HUES64 (cell line): ENCODE measurements around the gene TMEM51.

Experiments used
- H3K27ac ChIP-seq: 2 replicates; pipeline ENCODE4 v1.7.0; 2013; ENCODE audit warnings: low read depth, low read length, inconsistent platforms
- H3K27me3 ChIP-seq: 2 replicates; pipeline ENCODE4 v1.6.1; 2013; ENCODE audit warnings: mild to moderate bottlenecking, low read length; ENCODE audit not compliant: insufficient read depth
- H3K36me3 ChIP-seq: 2 replicates; pipeline ENCODE4 v1.6.1; 2013; ENCODE audit warnings: mild to moderate bottlenecking, low read length; ENCODE audit not compliant: insufficient read depth
- H3K4me1 ChIP-seq: 2 replicates; pipeline ENCODE4 v1.6.1; 2013; ENCODE audit warnings: mild to moderate bottlenecking, low read length, moderate library complexity; ENCODE audit not compliant: insufficient read depth
- H3K4me3 ChIP-seq: 2 replicates; pipeline ENCODE4 v1.5.1; 2013; ENCODE audit warnings: mild to moderate bottlenecking, low read length, moderate library complexity
- H3K9ac ChIP-seq: 2 replicates; pipeline ENCODE4 v1.6.1; 2013; ENCODE audit warnings: mild to moderate bottlenecking, low read depth, low read length
- H3K9me3 ChIP-seq: 2 replicates; pipeline ENCODE4 v1.6.1; 2013; ENCODE audit warnings: low read depth, low read length; ENCODE audit not compliant: insufficient read depth
- WGBS: fragments of 150-250, 120-280 bp; methylation state at CpG from one replicate; pipeline ENCODE4 v1.1.7; 2013; ENCODE audit warnings: missing lambda C conversion rate; 5-methylcytosine and 5-hydroxymethylcytosine counted together

The TMEM51 gene

DNA sequence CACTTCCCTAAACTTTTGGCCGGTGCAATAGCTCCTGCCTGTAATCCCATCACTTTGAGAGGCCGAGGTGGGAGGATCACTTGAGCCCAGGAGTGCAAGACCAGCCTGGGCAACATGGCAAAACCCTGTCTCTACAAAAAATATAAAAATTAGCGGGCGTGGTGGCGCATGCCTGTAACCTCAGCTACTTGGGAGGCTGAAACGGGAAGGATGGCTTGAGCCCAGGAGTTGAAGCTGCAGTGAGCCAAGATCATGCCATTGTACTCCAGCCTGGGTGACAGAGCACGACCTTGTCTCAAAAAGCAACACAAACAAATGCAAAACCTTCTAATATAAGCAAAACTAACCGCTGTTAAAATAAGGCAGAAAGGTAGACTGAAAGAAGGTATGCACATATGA is 25.9 kb downstream of the TMEM51 start:
- H3K27me3 ChIP-seq: no peaks in the 10 kb centered on the region
- no peak overlapping the region for H3K9ac ChIP-seq
- WGBS: 84% methylated on average over 8 of the region's 8 CpGs
- no peaks in the 10 kb centered on the region for H3K36me3 ChIP-seq
- H3K4me3 ChIP-seq: no peak overlapping the region
- H3K4me1 ChIP-seq: peaks cover 6% of the 10 kb centered on the region; the same call in 1 of the 2 replicates
- no peak overlapping the region for H3K27ac ChIP-seq
- no peaks in the 10 kb centered on the region for H3K9me3 ChIP-seq

DNA sequence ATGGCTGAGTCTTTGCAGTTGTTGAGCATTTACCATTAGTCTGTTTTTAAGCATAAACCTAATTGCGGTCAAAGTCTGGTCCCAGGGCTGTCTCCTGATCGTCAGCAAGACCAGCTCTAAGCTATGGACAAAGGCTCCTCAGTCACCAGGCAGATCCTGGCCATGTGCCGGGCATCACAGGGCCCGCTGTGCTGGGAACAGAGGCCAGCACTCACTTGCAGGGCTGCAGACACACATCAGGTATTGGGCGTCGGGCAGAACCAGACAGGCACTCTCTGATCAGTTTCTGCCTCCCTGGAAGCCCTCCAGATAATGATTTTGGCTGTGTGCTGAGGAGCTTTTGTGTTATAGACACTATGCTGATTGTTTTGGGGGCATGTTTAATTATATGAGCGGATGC is 26.6 kb downstream of the TMEM51 start:
- WGBS: 91% methylated on average over 7 of the region's 7 CpGs
- Histone ChIP-seq H3K27me3 (no peaks in the 10 kb centered on the region), H3K27ac (no peak overlapping the region), H3K36me3 (no peaks in the 10 kb centered on the region), H3K4me1 (peaks cover 6% of the 10 kb centered on the region; the same call in 1 of the 2 replicates), H3K4me3 (no peak overlapping the region), H3K9ac (no peak overlapping the region), H3K9me3 (no peaks in the 10 kb centered on the region)

GRCh38 chr1:15180945-15181523 is 27.5 kb downstream of the TMEM51 start:
- H3K4me1 ChIP-seq: peaks cover 6% of the 10 kb centered on the region; the same call in 1 of the 2 replicates
- no peaks in the 10 kb centered on the region for H3K36me3 ChIP-seq
- H3K4me3 ChIP-seq: no peak overlapping the region
- H3K27ac ChIP-seq: no peak overlapping the region
- WGBS: 96% methylated on average over 8 of the region's 8 CpGs
- H3K9me3 ChIP-seq: no peaks in the 10 kb centered on the region
- no peaks in the 10 kb centered on the region for H3K27me3 ChIP-seq
- H3K9ac ChIP-seq: no peak overlapping the region

DNA sequence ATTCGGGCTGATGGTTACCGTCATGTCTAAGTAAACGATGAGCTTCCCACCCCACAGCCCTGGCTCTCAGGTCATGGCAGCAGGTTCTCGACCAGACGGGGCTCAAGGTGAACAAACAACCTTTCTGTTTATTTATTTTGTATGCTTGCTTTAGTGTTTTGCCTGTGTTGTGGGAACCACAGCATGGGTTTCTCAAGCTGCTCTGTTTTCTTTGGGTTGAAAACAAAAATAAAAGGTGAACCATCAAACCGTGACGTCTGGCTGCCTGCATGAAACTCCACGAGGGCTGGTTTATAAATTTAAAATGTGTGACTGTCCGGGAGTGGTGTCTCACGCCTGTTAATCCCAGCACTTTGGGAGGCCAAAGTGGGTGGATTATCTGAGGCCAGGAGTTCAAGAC is 28.0 kb downstream of the TMEM51 start:
- no peak overlapping the region for H3K4me3 ChIP-seq
- 90% methylated on average over 10 of the region's 10 CpGs for WGBS
- no peaks in the 10 kb centered on the region for H3K27me3 ChIP-seq
- peaks cover 6% of the 10 kb centered on the region; the same call in 1 of the 2 replicates for H3K4me1 ChIP-seq
- no peaks in the 10 kb centered on the region for H3K9me3 ChIP-seq
- no peak overlapping the region for H3K9ac ChIP-seq
- H3K36me3 ChIP-seq: no peaks in the 10 kb centered on the region
- H3K27ac ChIP-seq: no peak overlapping the region

GRCh38 chr1:15184436-15185241 is 31.1 kb downstream of the TMEM51 start:
- 93% methylated on average over 8 of the region's 8 CpGs for WGBS
- Histone ChIP-seq H3K9me3 (no peaks in the 10 kb centered on the region), H3K9ac (no peak overlapping the region), H3K27ac (no peak overlapping the region), H3K27me3 (no peaks in the 10 kb centered on the region), H3K4me3 (no peak overlapping the region), H3K4me1 (peaks cover 19% of the 10 kb centered on the region), H3K36me3 (no peaks in the 10 kb centered on the region)

DNA sequence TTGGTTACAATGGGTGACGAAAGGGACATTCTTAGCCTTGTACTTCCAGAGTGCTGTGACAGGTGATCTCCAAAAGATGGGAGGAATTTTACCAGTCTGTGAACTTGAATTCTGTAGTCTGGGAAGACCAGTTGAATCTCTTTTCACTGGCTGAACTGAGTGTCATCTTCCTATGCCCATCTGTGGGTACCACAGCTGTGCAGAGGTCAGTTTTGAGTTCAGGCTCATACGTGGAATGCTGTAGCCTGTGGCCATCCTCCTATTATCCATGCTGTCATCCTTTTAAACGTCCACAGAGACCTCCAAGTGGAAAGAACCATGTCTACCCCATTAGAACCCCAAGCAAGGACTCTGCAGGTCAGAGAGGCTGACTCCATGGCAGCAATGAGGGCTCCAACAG is 32.1 kb downstream of the TMEM51 start:
- H3K27ac ChIP-seq: no peak overlapping the region
- WGBS: 83% methylated on average over 3 of the region's 3 CpGs
- H3K27me3 ChIP-seq: no peaks in the 10 kb centered on the region
- no peak overlapping the region for H3K9ac ChIP-seq
- no peak overlapping the region for H3K4me3 ChIP-seq
- peaks cover 25% of the 10 kb centered on the region for H3K4me1 ChIP-seq
- no peaks in the 10 kb centered on the region for H3K9me3 ChIP-seq
- no peaks in the 10 kb centered on the region for H3K36me3 ChIP-seq

GRCh38 chr1:15186073-15186845 is 32.7 kb downstream of the TMEM51 start:
- Histone ChIP-seq H3K9me3 (no peaks in the 10 kb centered on the region), H3K27ac (no peak overlapping the region), H3K9ac (0 out of 2 replicates have a peak overlapping the region, but pooled peaks have one; percentile 7), H3K36me3 (no peaks in the 10 kb centered on the region), H3K27me3 (no peaks in the 10 kb centered on the region), H3K4me1 (peaks cover 25% of the 10 kb centered on the region), H3K4me3 (no peak overlapping the region)
- 84% methylated on average over 5 of the region's 6 CpGs for WGBS

GRCh38 chr1:15186846-15187151 is 33.3 kb downstream of the TMEM51 start:
- Histone ChIP-seq H3K9ac (0 out of 2 replicates have a peak overlapping the region, but pooled peaks have one; percentile 7), H3K27ac (no peak overlapping the region)
- WGBS: 21% methylated on average over 6 of the region's 6 CpGs

DNA sequence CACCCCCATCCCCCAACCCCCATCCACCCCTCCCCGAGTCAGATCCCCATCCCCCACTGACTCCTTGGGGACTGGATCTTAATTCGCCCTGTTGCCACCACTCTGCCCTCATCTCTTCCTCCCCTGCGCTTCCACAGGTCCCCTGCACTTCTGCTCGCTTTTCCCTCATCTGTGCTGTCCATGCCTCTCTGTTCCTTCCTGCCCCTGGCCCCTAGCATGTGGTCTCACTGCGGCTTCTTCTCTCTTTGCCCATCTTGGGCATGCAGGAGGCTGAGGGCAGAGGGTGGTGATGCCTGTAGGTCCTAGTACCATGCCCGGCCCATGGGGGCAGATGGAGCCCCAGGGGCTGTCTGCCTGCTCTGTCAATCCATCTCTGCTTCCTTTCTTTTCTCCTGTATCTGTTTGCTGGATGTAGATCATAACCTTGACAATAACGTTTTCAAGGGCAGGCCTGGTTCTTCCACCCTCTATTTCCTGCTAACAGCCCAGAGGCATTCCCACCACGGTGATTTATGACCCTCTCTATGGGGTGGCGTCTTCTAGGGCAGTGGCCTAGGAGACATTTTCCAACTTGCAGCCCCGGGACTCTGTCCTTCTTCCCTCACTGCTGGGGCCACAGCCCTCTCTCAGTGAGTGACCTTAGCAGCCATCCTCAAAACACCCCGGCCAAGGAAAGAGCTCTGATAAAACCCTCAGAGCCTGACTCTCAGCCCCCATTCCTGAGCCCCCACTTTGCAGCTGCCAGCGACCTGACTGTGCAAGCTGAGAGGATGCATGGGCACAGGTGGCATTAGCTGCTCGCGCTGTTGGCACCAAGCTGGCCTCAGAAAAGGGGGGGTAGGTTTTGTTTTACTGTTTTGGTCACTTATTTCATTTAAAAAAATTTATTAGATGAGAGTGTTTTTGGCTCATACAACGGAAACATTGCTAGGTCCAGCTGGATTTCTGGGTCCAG is 33.9 kb downstream of the TMEM51 start:
- Histone ChIP-seq H3K9ac (no peak overlapping the region), H3K27me3 (no peaks in the 10 kb centered on the region), H3K4me1 (peaks cover 25% of the 10 kb centered on the region), H3K27ac (0 out of 2 replicates have a peak overlapping the region, but pooled peaks have one; percentile 20), H3K36me3 (no peaks in the 10 kb centered on the region), H3K4me3 (no peak overlapping the region), H3K9me3 (no peaks in the 10 kb centered on the region)
- 73% methylated on average over 15 of the region's 15 CpGs for WGBS

More at GRCh38 chr1:15186846-15187151, 33.3 kb downstream of the TMEM51 start:
- Histone ChIP-seq H3K36me3 (no peaks in the 10 kb centered on the region), H3K4me1 (peaks cover 25% of the 10 kb centered on the region), H3K27me3 (no peaks in the 10 kb centered on the region), H3K9me3 (no peaks in the 10 kb centered on the region), H3K4me3 (no peak overlapping the region)

DNA sequence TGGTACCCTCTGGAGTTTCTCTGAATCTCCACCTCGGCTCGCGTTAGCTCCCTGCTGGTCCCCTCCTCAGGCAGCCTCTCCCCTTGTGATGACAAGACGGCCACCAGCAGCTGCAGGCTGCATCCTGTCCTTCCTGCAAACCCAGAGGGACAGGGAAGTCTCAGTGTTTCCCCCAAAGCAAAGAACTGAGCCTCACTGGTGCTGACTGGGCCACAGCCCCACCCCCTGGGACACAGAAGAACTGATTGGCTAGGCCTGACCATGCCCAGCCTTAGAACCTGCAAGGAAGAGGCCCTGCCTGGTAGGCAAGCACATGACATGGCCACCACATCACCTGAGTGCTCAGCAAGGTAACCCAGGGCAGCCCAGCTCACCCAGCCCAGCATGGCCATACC is 34.6 kb downstream of the TMEM51 start:
- no peak overlapping the region for H3K27ac ChIP-seq
- peaks cover 25% of the 10 kb centered on the region for H3K4me1 ChIP-seq
- no peaks in the 10 kb centered on the region for H3K36me3 ChIP-seq
- no peaks in the 10 kb centered on the region for H3K9me3 ChIP-seq
- 62% methylated on average over 4 of the region's 4 CpGs for WGBS
- no peak overlapping the region for H3K9ac ChIP-seq
- no peak overlapping the region for H3K4me3 ChIP-seq
- H3K27me3 ChIP-seq: no peaks in the 10 kb centered on the region
